HepG2 (cell line): Measurements from ENCODE around the gene XIAP. TPM values are rescaled to one million over a fixed set of nuclear protein-coding genes. Genes with fewer than 3 reads are reported as not detected.

Source experiments
- BORCS8-MEF2B ChIP-seq: sonication (generic); formaldehyde crosslinking; IDR thresholded peaks from 2 replicates; pipeline ENCODE4 v1.8.0; 2022; ENCODE audit warnings: mild to moderate bottlenecking, missing genetic modification reagents
- BRD4 ChIP-seq: sonication (generic); formaldehyde crosslinking; IDR thresholded peaks from 2 replicates; pipeline ENCODE4 v1.4.0; 2020; ENCODE audit warnings: missing genetic modification reagents
- CENPT ChIP-seq: sonication (generic); formaldehyde crosslinking; IDR thresholded peaks from 2 replicates; pipeline ENCODE4 v1.8.0; 2022; ENCODE audit warnings: low read depth, mild to moderate bottlenecking, moderate library complexity, missing genetic modification reagents
- CREM ChIP-seq, 2 experiments: sonication (generic) in 1 of 2; formaldehyde crosslinking in 1 of 2; IDR thresholded peaks; 2 replicates each; pipeline versions ENCODE4 v1.4.0 to v1.6.1; 2016 to 2020; ENCODE audit warnings: antibody characterized with exemption in 1 of 2, mild to moderate bottlenecking in 1 of 2, missing genetic modification reagents in 1 of 2
- HDAC2 ChIP-seq: sonication (generic); formaldehyde crosslinking; IDR thresholded peaks from 2 replicates; pipeline ENCODE4 v1.4.0; 2020; ENCODE audit warnings: missing genetic modification reagents
- IRF2 ChIP-seq: IDR thresholded peaks from 2 replicates; pipeline ENCODE4 v1.6.1; 2018; ENCODE audit warnings: missing genetic modification reagents, missing compliant biosample characterization
- KDM3A ChIP-seq: IDR thresholded peaks from 2 replicates; pipeline ENCODE4 v1.6.1; 2018; ENCODE audit warnings: low read depth, missing compliant biosample characterization
- MAFG ChIP-seq: sonication (generic); formaldehyde crosslinking; IDR thresholded peaks from 2 replicates; pipeline ENCODE4 v1.5.1; 2020; ENCODE audit warnings: mild to moderate bottlenecking, missing genetic modification reagents
- POGZ ChIP-seq: sonication (generic); formaldehyde crosslinking; IDR thresholded peaks from 2 replicates; pipeline ENCODE4 v1.4.0; 2020; ENCODE audit warnings: mild to moderate bottlenecking, missing genetic modification reagents
- PRDM10 ChIP-seq: sonication (generic); formaldehyde crosslinking; IDR thresholded peaks from 2 replicates; pipeline ENCODE4 v1.4.0; 2020; ENCODE audit warnings: low read depth, missing genetic modification reagents
- RBM22 ChIP-seq: fragments of 200-400 bp; formaldehyde crosslinking; optimal IDR thresholded peaks from 2 replicates; pipeline ENCODE3; 2017; ENCODE audit warnings: mild to moderate bottlenecking, low read length, moderate library complexity
- STAT5B ChIP-seq: sonication (generic); formaldehyde crosslinking; IDR thresholded peaks from 2 replicates; pipeline ENCODE4 v1.4.0; 2020; ENCODE audit warnings: missing genetic modification reagents
- TAF1 ChIP-seq: sonication (generic); formaldehyde crosslinking; IDR thresholded peaks from 2 replicates; pipeline ENCODE4 v1.4.0; 2020; ENCODE audit warnings: missing genetic modification reagents
- TP53 ChIP-seq: sonication (generic); formaldehyde crosslinking; conservative IDR thresholded peaks from 2 replicates; pipeline ENCODE4 v1.4.0; 2020; ENCODE audit warnings: missing genetic modification reagents
- ZNF232 ChIP-seq: sonication (generic); formaldehyde crosslinking; IDR thresholded peaks from 2 replicates; pipeline ENCODE4 v1.4.0; 2020; ENCODE audit warnings: missing genetic modification reagents, borderline replicate concordance
- ZNF496 ChIP-seq: sonication (generic); formaldehyde crosslinking; IDR thresholded peaks from 2 replicates; pipeline ENCODE4 v1.8.1; 2023; ENCODE audit warnings: mild to moderate bottlenecking, moderate library complexity, missing genetic modification reagents; ENCODE audit not compliant: insufficient replicate concordance
- ZNF687 ChIP-seq: sonication (generic); formaldehyde crosslinking; IDR thresholded peaks from 2 replicates; pipeline ENCODE4 v1.5.1; 2020; ENCODE audit warnings: mild to moderate bottlenecking, missing genetic modification reagents, moderate library complexity
- ZSCAN21 ChIP-seq: sonication (generic); formaldehyde crosslinking; IDR thresholded peaks from 2 replicates; pipeline ENCODE4 v1.8.0; 2022; ENCODE audit warnings: mild to moderate bottlenecking, missing genetic modification reagents, moderate library complexity, borderline replicate concordance
- polyA plus RNA-seq, 8 experiments: library from polyadenylated mRNA; depleted of rRNA in 3 of 8; stranded (reverse) in 7 of 8; unstranded in 1 of 8; fragments of >200 nt; fragmentation: Illumina TruSeq in 4 of 8; extraction: Trizol in 4 of 8; gene quantifications; 2 replicates each; pipeline versions ENCODE4 v1.2.1 to v1.2.3, GENCODE V29; 2011 to 2016; ENCODE audit warnings: low read depth in 4 of 8, missing spikeins in 1 of 8, mixed read lengths in 1 of 8; ENCODE audit not compliant: insufficient read depth in 1 of 8
- total RNA-seq, 5 experiments: library from RNA; depleted of rRNA; stranded (reverse); fragments of >200 nt; fragmentation: Illumina TruSeq; extraction: Trizol; gene quantifications; 2 replicates each; pipeline ENCODE4 v1.2.3, GENCODE V29; 2016; ENCODE audit warnings: low read depth in 1 of 5
- TF ChIP-seq, protein P1 (sequence below): sonication (generic); formaldehyde crosslinking; IDR thresholded peaks from 2 replicates; pipeline ENCODE4 v1.5.0; 2020; ENCODE audit warnings: mild to moderate bottlenecking, missing genetic modification reagents, moderate library complexity

Gene XIAP
- total and polyA plus RNA-seq, 2 of the 13 experiments (the other 11 are each of a cell fraction or from before 2014, with no cell fraction given) = 12.9 to 29.5 TPM

DNA sequence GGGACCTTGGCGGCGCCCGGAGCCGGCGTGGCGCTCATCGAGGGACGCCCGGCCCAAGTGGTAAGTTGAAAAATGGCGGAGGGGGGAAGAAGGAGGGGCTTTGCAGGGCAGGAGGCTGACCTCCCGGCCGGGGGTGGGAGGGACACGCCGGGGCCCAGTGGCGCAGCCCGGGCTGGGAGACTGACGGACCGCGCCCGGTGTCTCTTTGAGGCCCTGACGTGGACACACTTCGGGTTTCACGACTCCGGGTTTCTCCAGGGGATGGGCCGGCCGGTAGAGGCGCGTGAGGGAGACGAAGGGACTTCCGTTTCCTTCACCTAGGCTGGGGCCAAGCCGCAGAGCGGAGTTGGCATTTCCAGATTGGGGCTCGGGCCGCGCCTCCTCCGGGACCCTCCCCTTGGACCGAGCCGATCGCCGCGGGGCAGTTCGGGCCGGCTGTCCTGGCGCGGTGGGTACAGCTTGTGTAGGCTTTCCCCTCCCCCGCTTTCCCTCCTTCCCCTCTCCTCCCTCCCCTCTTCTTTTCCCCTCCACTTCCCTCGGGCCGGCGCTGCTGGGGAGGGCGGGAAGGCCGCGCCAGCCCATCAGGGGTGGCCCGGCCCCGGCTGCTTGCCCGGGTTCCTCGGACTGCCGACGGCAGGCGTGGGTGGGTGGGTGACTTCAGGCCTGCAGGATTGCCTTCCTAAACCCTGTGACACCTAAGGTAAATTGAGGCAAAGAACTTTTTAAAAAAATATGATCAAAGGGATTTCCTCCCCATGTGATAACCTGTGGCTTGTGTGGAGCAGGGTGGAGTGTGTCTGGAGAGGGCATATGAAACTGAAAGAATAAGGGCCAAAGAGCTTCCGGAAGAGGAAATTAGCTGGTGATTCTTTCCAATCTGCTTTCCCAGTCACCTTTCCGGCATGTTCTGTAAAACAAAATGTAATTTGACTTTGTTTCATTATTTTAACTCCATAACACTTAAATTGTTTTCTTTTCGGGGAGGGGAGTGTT is at the start of gene XIAP (continued):
- TF ChIP-seq CREM (IDR thresholded peaks at IDR 0.05) (no peak), CREM (CRISPR knock-in tag; IDR thresholded peaks at IDR 0.05) (no peak), BRD4 (CRISPR knock-in tag) (peak; percentile 57; the same call in 1 of the 2 replicates), TP53 (no peak), ZNF232 (CRISPR knock-in tag) (no peak), HDAC2 (0 out of 2 replicates have a peak, but pooled peaks have one; percentile 16), ZNF687 (CRISPR knock-in tag) (peak; percentile 81), CENPT (CRISPR knock-in tag) (no peak), PRDM10 (CRISPR knock-in tag) (peak; percentile 36; the same call in 1 of the 2 replicates), RBM22 (no peak), BORCS8-MEF2B (CRISPR knock-in tag) (no peak; the same call in 1 of the 2 replicates), ZNF496 (CRISPR knock-in tag) (no peak), STAT5B (no peak), MAFG (CRISPR knock-in tag) (no peak), TAF1 (CRISPR knock-in tag) (no peak; the same call in 1 of the 2 replicates), KDM3A (CRISPR knock-in tag) (no peak), POGZ (no peak), ZSCAN21 (CRISPR knock-in tag) (0 out of 2 replicates have a peak, but pooled peaks have one; percentile 46), IRF2 (0 out of 2 replicates have a peak, but pooled peaks have one; percentile 14)
- TF ChIP-seq, protein P1, sequence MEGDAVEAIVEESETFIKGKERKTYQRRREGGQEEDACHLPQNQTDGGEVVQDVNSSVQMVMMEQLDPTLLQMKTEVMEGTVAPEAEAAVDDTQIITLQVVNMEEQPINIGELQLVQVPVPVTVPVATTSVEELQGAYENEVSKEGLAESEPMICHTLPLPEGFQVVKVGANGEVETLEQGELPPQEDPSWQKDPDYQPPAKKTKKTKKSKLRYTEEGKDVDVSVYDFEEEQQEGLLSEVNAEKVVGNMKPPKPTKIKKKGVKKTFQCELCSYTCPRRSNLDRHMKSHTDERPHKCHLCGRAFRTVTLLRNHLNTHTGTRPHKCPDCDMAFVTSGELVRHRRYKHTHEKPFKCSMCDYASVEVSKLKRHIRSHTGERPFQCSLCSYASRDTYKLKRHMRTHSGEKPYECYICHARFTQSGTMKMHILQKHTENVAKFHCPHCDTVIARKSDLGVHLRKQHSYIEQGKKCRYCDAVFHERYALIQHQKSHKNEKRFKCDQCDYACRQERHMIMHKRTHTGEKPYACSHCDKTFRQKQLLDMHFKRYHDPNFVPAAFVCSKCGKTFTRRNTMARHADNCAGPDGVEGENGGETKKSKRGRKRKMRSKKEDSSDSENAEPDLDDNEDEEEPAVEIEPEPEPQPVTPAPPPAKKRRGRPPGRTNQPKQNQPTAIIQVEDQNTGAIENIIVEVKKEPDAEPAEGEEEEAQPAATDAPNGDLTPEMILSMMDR (CRISPR knock-in tag) = peak; percentile 2; the same call in 1 of the 2 replicates
